ENCODE measurements around the gene GPT2.

GRCh38 chr16:46900455-46901235 lies 16.5 kb downstream of the GPT2 start:
- TF ChIP-seq CTCF (conservative IDR thresholded peaks at IDR 0.05): no peak
- no peak for TF ChIP-seq ZFX (IDR thresholded peaks at IDR 0.05)

Data from C4-2B (cell line).